ENCODE data around the gene OR6A2. TPM values are rescaled to one million over a fixed set of nuclear protein-coding genes. Genes with fewer than 3 reads are reported as not detected.

OR6A2 gene
- 0.17 and 0.28 TPM in 2 replicates for total RNA-seq (2022)
- Bru-seq, nascent RNA = percentile 44 among the genes with signal in this experiment
- percentile 50 among the genes with signal in this experiment for BruChase-seq, experiment 1, labeled RNA remaining after a 6-hour chase
- BruChase-seq, experiment 2, labeled RNA remaining after a 2-hour chase = percentile 55 among the genes with signal in this experiment
- long read RNA-seq = 0 reads

- H3K4me1 Mint-ChIP-seq (ENCODE audit: insufficient read depth, unreplicated experiment) = no peaks in the 10 kb centered on the region
- no peak for DNase-seq (ENCODE audit: unreplicated experiment)
- no peak within 1 kb of the TSS for H3K27ac Mint-ChIP-seq (ENCODE audit: low read depth, unreplicated experiment)
- ChIA-PET POLR2A (no interaction called here), CTCF (interaction anchor here (0.6 to 3.2 kb wide), 4 partner anchors 13 to 1857 kb away, joined by 3 to 11 read pairs (median 6); no protein-coding TSS in a partner anchor)
- no peak within 1 kb of the TSS for H3K4me3 Mint-ChIP-seq (ENCODE audit: unreplicated experiment)
- no peaks in the 10 kb centered on the region for H3K9me3 Mint-ChIP-seq (ENCODE audit: unreplicated experiment)
- H3K36me3 Mint-ChIP-seq (ENCODE audit: insufficient read depth, unreplicated experiment) = peaks cover 6% of the 10 kb centered on the region
- BruUV-seq (replicated peaks) = no TSS peak
- no peak for TF ChIP-seq CTCF (IDR thresholded peaks at IDR 0.05; ENCODE audit: unreplicated experiment)
- no peaks in the 10 kb centered on the region for H3K27me3 Mint-ChIP-seq (ENCODE audit: insufficient read depth, unreplicated experiment)
- intact Hi-C loops (cut with micrococcal nuclease) = no loop called here
These were observed at the start of gene OR6A2 for GRCh38 chr11:6799402-6799801. Gene OR6A2, minus strand, starts transcription at chr11:6799689. Its CDS starts 3,981 bp downstream, at chr11:6795708.

- intact Hi-C loops (cut with micrococcal nuclease) = no loop called here
- no TSS peak for BruUV-seq (replicated peaks)
- no peaks in the 10 kb centered on the region for H3K4me1 Mint-ChIP-seq (ENCODE audit: insufficient read depth, unreplicated experiment)
- H3K27ac Mint-ChIP-seq (ENCODE audit: low read depth, unreplicated experiment) = no peak within 1 kb of the TSS
- no peak within 1 kb of the TSS for H3K4me3 Mint-ChIP-seq (ENCODE audit: unreplicated experiment)
- no peak for TF ChIP-seq CTCF (IDR thresholded peaks at IDR 0.05; ENCODE audit: unreplicated experiment)
- no peaks in the 10 kb centered on the region for H3K36me3 Mint-ChIP-seq (ENCODE audit: insufficient read depth, unreplicated experiment)
- CTCF ChIA-PET = interaction anchor here (1.2 to 1.8 kb wide), 2 partner anchors 33 to 40 kb away, joined by 4 read pairs; no protein-coding TSS in a partner anchor
- H3K9me3 Mint-ChIP-seq (ENCODE audit: unreplicated experiment) = peaks cover 9% of the 10 kb centered on the region
- DNase-seq (ENCODE audit: unreplicated experiment) = no peak
- no peaks in the 10 kb centered on the region for H3K27me3 Mint-ChIP-seq (ENCODE audit: insufficient read depth, unreplicated experiment)
- POLR2A ChIA-PET = no interaction called here
These were observed 45.9 kb upstream of the OR6A2 start, which contains the start of gene OR10A5 for GRCh38 chr11:6845383-6845782. Gene OR10A5, plus strand, starts transcription at chr11:6845683. Its CDS starts 0 bp downstream, at chr11:6845683.

- Mint-ChIP-seq H3K9me3 (ENCODE audit: unreplicated experiment) (peaks cover 8% of the 10 kb centered on the region), H3K4me3 (ENCODE audit: unreplicated experiment) (no peak overlapping the region), H3K27ac (ENCODE audit: low read depth, unreplicated experiment) (no peak overlapping the region), H3K4me1 (ENCODE audit: insufficient read depth, unreplicated experiment) (no peaks in the 10 kb centered on the region), H3K36me3 (ENCODE audit: insufficient read depth, unreplicated experiment) (no peaks in the 10 kb centered on the region), H3K27me3 (ENCODE audit: insufficient read depth, unreplicated experiment) (no peaks in the 10 kb centered on the region)
- no peak for TF ChIP-seq CTCF (IDR thresholded peaks at IDR 0.05; ENCODE audit: unreplicated experiment)
- CTCF ChIA-PET = interaction anchor here (0.6 kb wide), 1 partner anchor 826 kb away, joined by 4 read pairs; no protein-coding TSS in a partner anchor
- DNase-seq (ENCODE audit: unreplicated experiment) = peak; percentile 9
- BruUV-seq (replicated peaks) = no TSS peak
- POLR2A ChIA-PET = no interaction called here
- intact Hi-C loops (cut with micrococcal nuclease) = no loop called here
These were observed 44.9 kb upstream of the OR6A2 start for GRCh38 chr11:6844356-6844755.

- Mint-ChIP-seq H3K4me1 (ENCODE audit: insufficient read depth, unreplicated experiment) (no peaks in the 10 kb centered on the region), H3K9me3 (ENCODE audit: unreplicated experiment) (peaks cover 8% of the 10 kb centered on the region), H3K27me3 (ENCODE audit: insufficient read depth, unreplicated experiment) (no peaks in the 10 kb centered on the region), H3K4me3 (ENCODE audit: unreplicated experiment) (no peak overlapping the region), H3K27ac (ENCODE audit: low read depth, unreplicated experiment) (no peak overlapping the region), H3K36me3 (ENCODE audit: insufficient read depth, unreplicated experiment) (no peaks in the 10 kb centered on the region)
- ChIA-PET CTCF (interaction anchor here (0.6 kb wide), 1 partner anchor 826 kb away, joined by 4 read pairs; no protein-coding TSS in a partner anchor), POLR2A (no interaction called here)
- DNase-seq (ENCODE audit: unreplicated experiment) = no peak
- no TSS peak for BruUV-seq (replicated peaks)
- intact Hi-C loops (cut with micrococcal nuclease) = no loop called here
- no peak for TF ChIP-seq CTCF (IDR thresholded peaks at IDR 0.05; ENCODE audit: unreplicated experiment)
These were observed 44.2 kb upstream of the OR6A2 start for GRCh38 chr11:6843670-6844069.
